Caco-2 (cell line): Measurements from ENCODE around the gene KLHL29. TPM values are rescaled to one million over a fixed set of nuclear protein-coding genes. Genes with fewer than 3 reads are reported as not detected.

Source experiments
- BruUV-seq: library from RNA; stranded (reverse); fragments of 400-500 nt; replicated peaks from 2 replicates; lab custom pipeline; 2021; lab: Mats Ljungman, UMichigan
- CTCF ChIA-PET: fragments of 300-600 bp; sonication (Branson Sonifier 250); formaldehyde crosslinking; loops from one replicate; lab custom pipeline; 2022; ENCODE audit warnings: antibody characterized with exemption; lab: Charles Lee
- POLR2A ChIA-PET: fragments of 300-600 bp; sonication (Branson Sonifier 250); formaldehyde crosslinking; loops from one replicate; lab custom pipeline; 2022; ENCODE audit warnings: antibody characterized with exemption; lab: Charles Lee
- DNase-seq, 2 experiments: peaks; one replicate each; pipeline versions ENCODE4 v3.0.0 to v3.0.0-alpha.2; 2020 to 2022
- H3K27me3 ChIP-seq: replicated peaks from 2 replicates; pipeline ENCODE4 v1.6.0; 2011; ENCODE audit warnings: low read length; ENCODE audit not compliant: control insufficient read depth, insufficient read depth
- H3K36me3 ChIP-seq: 2 replicates; pipeline ENCODE4 v1.5.1; 2011; ENCODE audit warnings: low read length; ENCODE audit not compliant: control insufficient read depth, insufficient read depth
- H3K4me1 ChIP-seq: fragments of 250-450 bp; sonication (Bioruptor Pico); 2 replicates; pipeline ENCODE4 v1.5.1; 2020; ENCODE audit warnings: mild to moderate bottlenecking
- H3K4me3 ChIP-seq: 2 replicates; pipeline ENCODE4 v1.5.1; 2011; ENCODE audit warnings: low read depth, mild to moderate bottlenecking, control low read depth, low read length
- H3K9me3 ChIP-seq: fragments of 250-450 bp; sonication (Bioruptor Pico); 2 replicates; pipeline ENCODE4 v1.5.1; 2020; ENCODE audit warnings: mild to moderate bottlenecking, moderate library complexity
- H3K27ac Mint-ChIP-seq: one replicate; pipeline ENCODE4 v1.8.0; 2022; ENCODE audit warnings: mixed read lengths; ENCODE audit not compliant: unreplicated experiment
- H3K27me3 Mint-ChIP-seq: one replicate; pipeline ENCODE4 v1.8.0; 2022; ENCODE audit warnings: mixed read lengths; ENCODE audit not compliant: insufficient read depth, unreplicated experiment
- H3K36me3 Mint-ChIP-seq: one replicate; pipeline ENCODE4 v1.8.0; 2022; ENCODE audit warnings: mild to moderate bottlenecking, mixed read lengths; ENCODE audit not compliant: insufficient read depth, unreplicated experiment
- H3K4me1 Mint-ChIP-seq: one replicate; pipeline ENCODE4 v1.8.0; 2022; ENCODE audit warnings: low read depth, mixed read lengths; ENCODE audit not compliant: unreplicated experiment
- H3K4me3 Mint-ChIP-seq: one replicate; pipeline ENCODE4 v1.8.0; 2022; ENCODE audit warnings: mild to moderate bottlenecking, moderate library complexity, mixed read lengths; ENCODE audit not compliant: unreplicated experiment
- H3K9me3 Mint-ChIP-seq: one replicate; pipeline ENCODE4 v1.8.0; 2022; ENCODE audit warnings: mixed read lengths; ENCODE audit not compliant: unreplicated experiment
- intact Hi-C: fragments of 100-400 bp; cut with micrococcal nuclease; formaldehyde crosslinking; loops from one replicate; pipeline ENCODE4 v1.10.0; 2022; ENCODE audit not compliant: unreplicated experiment
- total RNA-seq: library from RNA; stranded (reverse); gene quantifications from 2 replicates; pipeline ENCODE4 v1.2.3, GENCODE V29; 2022
- TF ChIP-seq, protein P1 (sequence below), 2 experiments: fragments of 200-600 bp in 1 of 2; IDR thresholded peaks; 1 replicate in 1 of 2; 2 replicates in 1 of 2; pipeline versions ENCODE4 v1.5.1 to v1.8.0; 2011 to 2022; ENCODE audit warnings: antibody characterized with exemption in 1 of 2, control low read depth in 1 of 2, inconsistent platforms in 1 of 2, low read depth in 1 of 2, low read length in 1 of 2, mild to moderate bottlenecking in 1 of 2, moderate library complexity in 1 of 2; ENCODE audit not compliant: insufficient read depth in 1 of 2, severe bottlenecking in 1 of 2, unreplicated experiment in 1 of 2

KLHL29 gene
- total RNA-seq, 1 experiment from 2014 or later, result 0.61 TPM

GRCh38 chr2:23545396-23545795 lies 160.4 kb downstream of the KLHL29 start:
- H3K4me3 Mint-ChIP-seq, result no peak overlapping the region
- Histone ChIP-seq H3K27me3 (no peaks in the 10 kb centered on the region), H3K4me3 (no peak overlapping the region), H3K9me3 (no peaks in the 10 kb centered on the region), H3K36me3 (no peaks in the 10 kb centered on the region), H3K4me1 (no peaks in the 10 kb centered on the region)
- H3K27me3 Mint-ChIP-seq, result peaks cover 9% of the 10 kb centered on the region
- no peaks in the 10 kb centered on the region for H3K9me3 Mint-ChIP-seq
- no peaks in the 10 kb centered on the region for H3K36me3 Mint-ChIP-seq
- TF ChIP-seq, protein P1, sequence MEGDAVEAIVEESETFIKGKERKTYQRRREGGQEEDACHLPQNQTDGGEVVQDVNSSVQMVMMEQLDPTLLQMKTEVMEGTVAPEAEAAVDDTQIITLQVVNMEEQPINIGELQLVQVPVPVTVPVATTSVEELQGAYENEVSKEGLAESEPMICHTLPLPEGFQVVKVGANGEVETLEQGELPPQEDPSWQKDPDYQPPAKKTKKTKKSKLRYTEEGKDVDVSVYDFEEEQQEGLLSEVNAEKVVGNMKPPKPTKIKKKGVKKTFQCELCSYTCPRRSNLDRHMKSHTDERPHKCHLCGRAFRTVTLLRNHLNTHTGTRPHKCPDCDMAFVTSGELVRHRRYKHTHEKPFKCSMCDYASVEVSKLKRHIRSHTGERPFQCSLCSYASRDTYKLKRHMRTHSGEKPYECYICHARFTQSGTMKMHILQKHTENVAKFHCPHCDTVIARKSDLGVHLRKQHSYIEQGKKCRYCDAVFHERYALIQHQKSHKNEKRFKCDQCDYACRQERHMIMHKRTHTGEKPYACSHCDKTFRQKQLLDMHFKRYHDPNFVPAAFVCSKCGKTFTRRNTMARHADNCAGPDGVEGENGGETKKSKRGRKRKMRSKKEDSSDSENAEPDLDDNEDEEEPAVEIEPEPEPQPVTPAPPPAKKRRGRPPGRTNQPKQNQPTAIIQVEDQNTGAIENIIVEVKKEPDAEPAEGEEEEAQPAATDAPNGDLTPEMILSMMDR (IDR thresholded peaks at IDR 0.05; ENCODE audit: insufficient read depth in 1 of 2, low read depth in 1 of 2, low read length in 1 of 2, severe bottlenecking in 1 of 2, unreplicated experiment in 1 of 2), result no peak
- no peaks in the 10 kb centered on the region for H3K4me1 Mint-ChIP-seq
- ChIA-PET POLR2A (no interaction called here), CTCF (no interaction called here)
- BruUV-seq, result no TSS peak
- H3K27ac Mint-ChIP-seq, result no peak overlapping the region
- intact Hi-C loops, result no loop called here
- no peak for DNase-seq

DNA sequence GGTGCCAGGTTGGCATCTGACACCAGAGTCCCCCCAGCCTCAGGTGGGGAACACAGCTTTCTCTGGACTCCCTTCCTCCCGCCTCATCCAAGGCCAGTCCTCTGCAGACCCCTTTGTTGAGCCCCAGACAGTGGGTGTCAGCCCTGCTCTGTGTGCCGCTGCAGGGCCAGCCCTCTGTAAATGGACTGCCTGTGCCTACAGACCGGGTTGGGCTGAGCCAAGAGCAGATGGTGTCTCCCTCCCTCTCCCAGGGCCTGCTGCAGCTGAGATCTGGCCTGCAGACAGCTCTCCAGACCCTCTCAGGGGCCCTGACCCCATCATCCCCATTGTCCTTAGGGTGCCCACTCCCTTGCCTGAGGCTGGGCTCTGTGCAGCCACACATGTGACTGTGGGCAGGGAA lies 160.8 kb downstream of the KLHL29 start:
- no peaks in the 10 kb centered on the region for H3K36me3 Mint-ChIP-seq
- no peak overlapping the region for H3K4me3 Mint-ChIP-seq
- H3K27me3 Mint-ChIP-seq, result peaks cover 8% of the 10 kb centered on the region
- TF ChIP-seq, protein P1 (IDR thresholded peaks at IDR 0.05; ENCODE audit: insufficient read depth in 1 of 2, low read depth in 1 of 2, low read length in 1 of 2, severe bottlenecking in 1 of 2, unreplicated experiment in 1 of 2), result no peak
- BruUV-seq, result no TSS peak
- no peaks in the 10 kb centered on the region for H3K4me1 Mint-ChIP-seq
- no peaks in the 10 kb centered on the region for H3K9me3 ChIP-seq
- no peak for DNase-seq
- no peaks in the 10 kb centered on the region for H3K36me3 ChIP-seq
- H3K27ac Mint-ChIP-seq, result no peak overlapping the region
- POLR2A ChIA-PET, result no interaction called here
- intact Hi-C loops, result no loop called here
- no peaks in the 10 kb centered on the region for H3K9me3 Mint-ChIP-seq
- no peak overlapping the region for H3K4me3 ChIP-seq
- CTCF ChIA-PET, result no interaction called here
- no peaks in the 10 kb centered on the region for H3K4me1 ChIP-seq
- no peaks in the 10 kb centered on the region for H3K27me3 ChIP-seq

DNA sequence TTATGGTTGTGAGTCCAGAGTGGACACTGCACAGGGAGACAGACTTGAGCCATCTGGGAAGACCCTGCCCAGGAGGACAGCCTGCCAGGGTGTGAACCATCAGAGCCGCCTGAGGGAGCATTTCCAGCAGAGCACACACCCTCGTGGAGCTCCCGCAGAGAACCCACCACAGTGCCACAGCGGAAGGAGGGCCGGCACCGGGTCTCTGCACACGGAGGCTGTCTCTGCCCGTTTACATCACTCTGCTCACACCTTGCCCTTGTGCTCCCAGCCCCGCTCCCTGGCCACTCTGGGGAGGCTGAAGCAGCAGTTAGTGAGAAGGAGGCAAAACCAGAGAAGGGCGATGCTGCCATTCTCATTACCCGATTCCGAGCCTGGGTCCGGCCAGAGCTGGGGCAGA lies 161.9 kb downstream of the KLHL29 start:
- Histone ChIP-seq H3K27me3 (peaks cover 1% of the 10 kb centered on the region; the same call in 1 of the 2 replicates), H3K36me3 (no peaks in the 10 kb centered on the region), H3K9me3 (no peaks in the 10 kb centered on the region), H3K4me3 (no peak overlapping the region), H3K4me1 (no peaks in the 10 kb centered on the region)
- H3K27me3 Mint-ChIP-seq, result peaks cover 8% of the 10 kb centered on the region
- ChIA-PET CTCF (no interaction called here), POLR2A (no interaction called here)
- TF ChIP-seq, protein P1 (IDR thresholded peaks at IDR 0.05; ENCODE audit: insufficient read depth in 1 of 2, low read depth in 1 of 2, low read length in 1 of 2, severe bottlenecking in 1 of 2, unreplicated experiment in 1 of 2), result no peak
- H3K9me3 Mint-ChIP-seq, result no peaks in the 10 kb centered on the region
- no peaks in the 10 kb centered on the region for H3K36me3 Mint-ChIP-seq
- no peak overlapping the region for H3K4me3 Mint-ChIP-seq
- intact Hi-C loops, result no loop called here
- no peaks in the 10 kb centered on the region for H3K4me1 Mint-ChIP-seq
- BruUV-seq, result no TSS peak
- DNase-seq, result no peak
- no peak overlapping the region for H3K27ac Mint-ChIP-seq
